CD4-positive, alpha-beta memory T cell (primary cell): Measurements from ENCODE around the gene MAGI1. TPM values are rescaled to one million over a fixed set of nuclear protein-coding genes. Genes with fewer than 3 reads are reported as not detected.

Source experiments
- CTCF ChIA-PET: fragments of 350-600 bp; sonication (Branson Sonifier 250); formaldehyde crosslinking; loops from one replicate; lab custom pipeline; 2021; ENCODE audit warnings: inconsistent platforms; ENCODE audit not compliant: partially characterized antibody; lab: Charles Lee
- POLR2A ChIA-PET: fragments of 350-600 bp; sonication (Branson Sonifier 250); formaldehyde crosslinking; loops from one replicate; lab custom pipeline; 2021; ENCODE audit not compliant: partially characterized antibody; lab: Charles Lee
- DNase-seq, 5 donors: peaks; one replicate each; pipeline versions ENCODE4 v3.0.0 to v3.0.0-alpha.2; 2020 to 2022; ENCODE audit warnings: mixed read lengths in 1 of 5
- H3K27ac ChIP-seq: one replicate; pipeline ENCODE4 v1.7.0; 2013; ENCODE audit warnings: low read depth, low read length
- H3K27me3 ChIP-seq: 2 replicates; pipeline ENCODE4 v1.7.0; 2013; ENCODE audit warnings: mild to moderate bottlenecking, low read length, moderate library complexity; ENCODE audit not compliant: insufficient read depth
- H3K36me3 ChIP-seq: 2 replicates; pipeline ENCODE4 v1.7.0; 2013; ENCODE audit warnings: mild to moderate bottlenecking, low read length, moderate library complexity; ENCODE audit not compliant: insufficient read depth
- H3K4me1 ChIP-seq: 2 replicates; pipeline ENCODE4 v1.7.0; 2013; ENCODE audit warnings: mild to moderate bottlenecking, low read length, moderate library complexity; ENCODE audit not compliant: insufficient read depth
- H3K4me3 ChIP-seq, 2 donors: one replicate each; pipeline ENCODE4 v1.7.0; 2013; ENCODE audit warnings: low read length in 2 of 2, mild to moderate bottlenecking in 1 of 2
- H3K9me3 ChIP-seq, 2 donors: one replicate each; pipeline ENCODE4 v1.7.0; 2013; ENCODE audit warnings: low read length in 2 of 2, control low read depth in 1 of 2; ENCODE audit not compliant: control insufficient read depth in 1 of 2
- H3K27ac Mint-ChIP-seq, 7 donors: one replicate each; pipeline ENCODE4 v1.8.0; 2020 to 2021; ENCODE audit warnings: mixed read lengths in 7 of 7, mild to moderate bottlenecking in 6 of 7, inconsistent platforms in 3 of 7, moderate library complexity in 3 of 7
- H3K27me3 Mint-ChIP-seq, 2 donors: one replicate each; pipeline ENCODE4 v1.8.0; 2020 to 2021; ENCODE audit warnings: mixed read lengths in 2 of 2
- H3K36me3 Mint-ChIP-seq, 2 donors: one replicate each; pipeline ENCODE4 v1.8.0; 2020 to 2021; ENCODE audit warnings: mixed read lengths in 2 of 2, inconsistent platforms in 1 of 2, mild to moderate bottlenecking in 1 of 2
- H3K4me1 Mint-ChIP-seq, 4 donors: one replicate each; pipeline ENCODE4 v1.8.0; 2020 to 2021; ENCODE audit warnings: mixed read lengths in 4 of 4, mild to moderate bottlenecking in 1 of 4
- H3K4me3 Mint-ChIP-seq, 8 donors: one replicate each; pipeline ENCODE4 v1.8.0; 2020 to 2021; ENCODE audit warnings: mixed read lengths in 8 of 8, mild to moderate bottlenecking in 7 of 8, moderate library complexity in 6 of 8, inconsistent platforms in 3 of 8
- H3K9me3 Mint-ChIP-seq, 8 donors: one replicate each; pipeline ENCODE4 v1.8.0; 2020 to 2021; ENCODE audit warnings: mixed read lengths in 8 of 8, mild to moderate bottlenecking in 5 of 8, inconsistent platforms in 3 of 8, moderate library complexity in 1 of 8
- intact Hi-C: fragments of 100-400 bp; cut with micrococcal nuclease; formaldehyde crosslinking; loops from one replicate; pipeline ENCODE4 v1.15.1; 2023
- polyA plus RNA-seq, 2 donors: library from polyadenylated mRNA; unstranded; fragments of 300-500 nt; fragmentation: Illumina TruSeq; gene quantifications; one replicate each; pipeline ENCODE4 v1.2.3, GENCODE V29; 2021
- total RNA-seq, 2 experiments: library from RNA; stranded (reverse); gene quantifications; one replicate each; pipeline ENCODE4 v1.2.3, GENCODE V29; 2021

MAGI1 gene
- total and polyA plus RNA-seq, 4 experiments from 2014 or later = 0.20 TPM; not detected in 3

DNA sequence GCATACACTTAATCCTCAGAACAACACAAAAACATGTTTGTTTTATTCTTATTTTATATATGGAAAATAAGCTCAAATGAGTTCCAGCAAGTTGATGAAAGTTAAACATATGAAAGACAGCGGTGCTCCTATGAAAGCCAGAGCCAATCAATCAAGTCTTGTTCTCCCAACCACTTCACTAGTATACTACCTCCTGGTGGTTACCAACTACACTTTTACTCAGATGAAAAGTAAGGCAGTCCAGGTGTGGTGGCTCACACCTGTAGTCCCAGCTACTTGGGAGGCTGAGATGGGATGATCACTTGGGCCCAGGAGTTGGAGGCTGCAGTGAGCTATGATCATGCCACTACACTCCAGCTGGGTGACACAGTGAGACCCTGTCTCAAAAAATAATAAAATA, 66.0 kb downstream of the MAGI1 start:
- Mint-ChIP-seq H3K9me3 (peaks cover 0 to 5% (median under 1%) of the 10 kb centered on the region in 8 donors), H3K27me3 (peaks cover 0 to 2% of the 10 kb centered on the region in 2 donors), H3K4me3 (no peak overlapping the region), H3K36me3 (no peaks in the 10 kb centered on the region), H3K27ac (no peak overlapping the region), H3K4me1 (no peaks in the 10 kb centered on the region)
- POLR2A ChIA-PET = no interaction called here
- CTCF ChIA-PET = no interaction called here
- no peak overlapping the region for H3K27ac ChIP-seq
- H3K36me3 ChIP-seq = no peaks in the 10 kb centered on the region
- no peaks in the 10 kb centered on the region for H3K27me3 ChIP-seq
- intact Hi-C loops = no loop called here
- H3K4me3 ChIP-seq = no peak overlapping the region
- no peak for DNase-seq
- no peaks in the 10 kb centered on the region for H3K9me3 ChIP-seq
- no peaks in the 10 kb centered on the region for H3K4me1 ChIP-seq

DNA sequence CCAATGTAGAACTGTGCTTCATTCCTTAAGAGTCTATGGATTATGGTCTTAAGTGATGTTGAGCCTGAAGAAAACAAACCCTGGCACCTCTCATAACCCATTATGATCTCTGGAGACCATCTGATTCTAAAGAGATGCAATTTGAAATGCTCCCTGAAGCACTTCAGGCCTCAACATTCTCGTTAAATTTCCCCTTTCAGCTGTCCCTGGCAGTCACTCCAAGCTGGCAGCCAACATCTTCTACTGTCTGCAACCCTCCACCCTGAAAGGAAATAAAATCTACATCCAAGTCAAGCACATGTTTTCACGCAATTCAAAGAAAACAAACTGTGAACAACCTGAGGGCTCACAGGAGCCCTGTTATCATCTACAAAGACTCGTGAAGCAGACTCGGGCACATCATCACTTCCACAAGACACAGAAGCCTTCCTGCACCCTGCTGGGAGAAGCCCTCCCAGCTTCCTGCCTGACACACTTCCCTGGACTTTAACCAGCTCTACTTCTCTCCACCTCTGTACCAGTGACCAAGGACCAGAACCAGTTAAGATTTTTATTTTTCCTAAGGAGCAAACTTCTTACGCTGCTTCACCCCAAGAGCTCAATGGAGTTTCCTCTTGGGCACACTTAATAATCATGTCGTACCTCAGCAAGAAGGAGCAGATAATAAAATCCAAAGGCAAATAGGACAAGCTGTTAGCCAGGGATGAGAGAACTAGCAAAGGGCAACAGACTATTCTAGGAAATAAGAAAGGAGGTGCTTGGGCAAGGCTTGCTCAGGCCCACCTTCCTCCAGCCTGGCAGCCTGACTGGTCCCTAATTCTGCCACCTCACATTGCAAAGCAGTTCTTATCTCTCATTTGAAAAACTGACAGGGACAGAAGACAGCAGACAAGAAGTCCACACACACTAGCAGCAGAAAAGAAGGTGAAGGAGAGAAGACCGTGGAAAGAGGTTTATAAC, 67.1 kb downstream of the MAGI1 start:
- intact Hi-C loops = no loop called here
- peaks cover 1 to 2% of the 10 kb centered on the region in 2 donors for H3K27me3 Mint-ChIP-seq

DNA sequence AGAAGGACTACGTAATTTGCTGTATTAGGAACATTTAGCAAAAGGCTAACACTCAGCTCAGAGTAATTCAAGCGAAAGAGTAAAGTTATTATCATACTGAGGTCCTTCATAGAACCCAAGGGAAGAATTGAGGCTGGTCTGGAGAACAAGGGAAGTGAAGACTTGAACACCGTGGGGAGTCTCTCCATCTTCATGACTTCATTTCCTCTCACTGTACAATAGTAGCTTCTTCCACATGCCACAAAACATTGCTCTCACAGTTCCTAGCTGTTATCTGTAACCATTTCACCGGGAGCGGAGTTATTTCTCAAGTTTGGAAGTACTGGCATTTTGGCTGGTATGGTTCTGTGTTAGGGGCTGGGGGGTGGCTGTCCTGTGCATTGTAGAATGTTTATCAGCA, 69.7 kb downstream of the MAGI1 start:
- H3K36me3 ChIP-seq = no peaks in the 10 kb centered on the region
- H3K36me3 Mint-ChIP-seq = no peaks in the 10 kb centered on the region
- H3K4me1 Mint-ChIP-seq = no peaks in the 10 kb centered on the region
- ChIA-PET CTCF (interaction anchor here (1.8 kb wide), 1 partner anchor 11 kb away, joined by 4 read pairs; no protein-coding TSS in a partner anchor), POLR2A (no interaction called here)
- intact Hi-C loops = no loop called here
- no peak overlapping the region for H3K4me3 Mint-ChIP-seq
- peaks cover 0 to 1% of the 10 kb centered on the region in 2 donors for H3K27me3 Mint-ChIP-seq
- peaks cover 0 to 2% (median 0%) of the 10 kb centered on the region in 8 donors for H3K9me3 Mint-ChIP-seq
- H3K27ac ChIP-seq = no peak overlapping the region
- no peaks in the 10 kb centered on the region for H3K27me3 ChIP-seq
- no peak overlapping the region for H3K27ac Mint-ChIP-seq
- H3K4me3 ChIP-seq = no peak overlapping the region
- H3K4me1 ChIP-seq = no peaks in the 10 kb centered on the region
- no peaks in the 10 kb centered on the region for H3K9me3 ChIP-seq
- no peak for DNase-seq

More for the DNA sequence above, 67.1 kb downstream of the MAGI1 start:
- ChIA-PET CTCF (no interaction called here), POLR2A (no interaction called here)
- no peaks in the 10 kb centered on the region for H3K4me1 ChIP-seq
- H3K27me3 ChIP-seq = no peaks in the 10 kb centered on the region
- H3K36me3 Mint-ChIP-seq = no peaks in the 10 kb centered on the region
- no peak for DNase-seq
- H3K36me3 ChIP-seq = no peaks in the 10 kb centered on the region
- no peak overlapping the region for H3K4me3 ChIP-seq
- no peaks in the 10 kb centered on the region for H3K9me3 ChIP-seq
- no peak overlapping the region for H3K4me3 Mint-ChIP-seq
- H3K27ac ChIP-seq = no peak overlapping the region
- peaks cover 0 to 5% (median under 1%) of the 10 kb centered on the region in 8 donors for H3K9me3 Mint-ChIP-seq
- no peaks in the 10 kb centered on the region for H3K4me1 Mint-ChIP-seq
- no peak overlapping the region for H3K27ac Mint-ChIP-seq

DNA sequence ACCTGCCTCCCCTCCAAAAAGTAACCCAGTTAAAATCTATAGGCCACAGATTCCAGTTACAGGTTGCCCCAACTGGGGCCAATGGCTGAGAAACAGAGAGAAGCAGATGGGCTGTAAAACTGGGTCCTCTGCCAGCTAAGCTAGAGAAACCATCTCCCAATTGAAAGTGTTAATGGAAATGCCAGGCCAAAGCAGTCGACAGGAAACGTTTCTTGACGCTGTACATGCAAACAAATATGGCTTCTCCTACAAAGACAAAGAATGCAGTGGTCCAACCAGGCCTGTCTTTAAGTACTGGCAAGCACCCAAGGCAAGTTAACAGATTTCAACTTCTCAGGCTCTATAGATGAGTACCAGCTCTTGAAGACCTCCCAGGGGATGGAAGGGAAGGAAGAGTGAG, 71.3 kb downstream of the MAGI1 start:
- POLR2A ChIA-PET = no interaction called here
- Mint-ChIP-seq H3K4me1 (no peaks in the 10 kb centered on the region), H3K4me3 (no peak overlapping the region), H3K36me3 (no peaks in the 10 kb centered on the region), H3K27ac (no peak overlapping the region), H3K27me3 (peaks cover 0 to 1% of the 10 kb centered on the region in 2 donors), H3K9me3 (peaks cover 0 to 2% (median 0%) of the 10 kb centered on the region in 8 donors)
- Histone ChIP-seq H3K27ac (no peak overlapping the region), H3K36me3 (no peaks in the 10 kb centered on the region), H3K4me3 (no peak overlapping the region), H3K4me1 (no peaks in the 10 kb centered on the region), H3K27me3 (no peaks in the 10 kb centered on the region), H3K9me3 (no peaks in the 10 kb centered on the region)
- DNase-seq = no peak
- CTCF ChIA-PET = no interaction called here
- intact Hi-C loops = no loop called here

DNA sequence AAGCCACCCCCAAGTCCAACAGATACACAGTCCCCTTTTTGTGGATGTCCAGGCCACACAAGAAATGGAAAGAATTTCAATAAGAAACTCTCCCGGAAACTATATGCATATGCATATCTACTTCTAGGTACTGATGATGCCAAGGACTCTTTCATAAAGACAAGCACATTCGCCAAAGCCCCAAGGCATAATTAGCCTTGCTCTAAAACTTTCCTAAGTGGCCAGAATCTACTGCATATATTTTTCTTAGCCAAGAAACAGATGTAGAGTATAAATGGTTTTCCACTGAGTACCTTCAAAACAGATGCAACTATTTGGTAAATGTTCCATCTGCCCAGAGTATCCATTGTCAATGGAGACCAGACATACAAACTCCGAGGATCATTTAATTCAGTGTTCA, 73.9 kb downstream of the MAGI1 start:
- Mint-ChIP-seq H3K27ac (no peak overlapping the region), H3K27me3 (peaks cover 0 to 1% of the 10 kb centered on the region in 2 donors), H3K36me3 (no peaks in the 10 kb centered on the region), H3K4me1 (no peaks in the 10 kb centered on the region), H3K9me3 (peaks cover 0 to 2% (median 0%) of the 10 kb centered on the region in 8 donors), H3K4me3 (no peak overlapping the region)
- Histone ChIP-seq H3K36me3 (no peaks in the 10 kb centered on the region), H3K27me3 (no peaks in the 10 kb centered on the region), H3K4me3 (no peak overlapping the region), H3K9me3 (no peaks in the 10 kb centered on the region), H3K4me1 (no peaks in the 10 kb centered on the region), H3K27ac (no peak overlapping the region)
- intact Hi-C loops = no loop called here
- ChIA-PET CTCF (no interaction called here), POLR2A (no interaction called here)
- no peak for DNase-seq

DNA sequence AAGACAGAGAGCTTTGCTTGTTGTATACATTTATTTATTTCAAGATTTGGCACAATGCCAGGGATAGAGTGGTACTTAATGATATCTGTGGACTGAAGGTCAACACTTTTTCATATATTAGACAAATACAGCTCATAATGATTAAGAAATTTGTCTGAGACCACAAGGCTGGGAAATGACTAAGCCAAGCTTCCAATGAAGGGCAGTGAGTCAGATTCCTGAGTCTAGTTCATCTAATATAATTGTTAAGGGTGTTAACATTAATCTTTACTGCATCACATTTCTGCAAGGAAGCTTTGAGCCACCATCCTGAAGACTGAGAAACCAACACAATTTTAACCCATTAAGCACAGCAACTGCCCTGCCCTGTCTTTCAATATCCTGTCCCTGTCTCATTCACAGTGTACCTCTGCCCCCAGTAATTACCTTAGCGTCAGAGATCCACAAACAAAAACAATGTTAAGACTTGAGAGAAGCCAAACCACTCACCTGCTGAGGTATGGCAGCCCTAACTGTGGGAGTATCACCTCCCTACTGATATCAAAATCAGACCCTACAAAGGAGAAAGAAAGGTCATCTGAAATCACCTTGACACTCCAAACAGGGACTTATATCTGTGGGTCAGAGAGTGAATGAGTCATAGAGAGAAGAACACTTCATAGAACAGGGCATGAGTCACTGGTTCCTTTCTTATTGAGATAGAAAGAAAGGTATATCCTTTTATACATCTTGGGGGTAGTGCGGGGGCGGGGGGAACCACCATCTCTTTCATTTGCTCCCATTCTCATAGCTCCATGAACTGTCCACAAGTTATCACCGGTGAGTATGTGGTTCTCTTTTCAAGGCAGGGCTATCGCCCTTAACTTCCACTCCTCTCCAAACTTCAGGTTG, 74.7 kb downstream of the MAGI1 start:
- no peak overlapping the region for H3K27ac ChIP-seq
- no peaks in the 10 kb centered on the region for H3K9me3 ChIP-seq
- H3K4me3 ChIP-seq = no peak overlapping the region
- no peaks in the 10 kb centered on the region for H3K4me1 ChIP-seq
- H3K36me3 Mint-ChIP-seq = no peaks in the 10 kb centered on the region
- H3K27me3 ChIP-seq = no peaks in the 10 kb centered on the region
- H3K27me3 Mint-ChIP-seq = peaks cover 0 to 1% of the 10 kb centered on the region in 2 donors
- no peak overlapping the region for H3K27ac Mint-ChIP-seq
- DNase-seq = no peak
- no peaks in the 10 kb centered on the region for H3K36me3 ChIP-seq
- peaks cover 0 to 2% (median 0%) of the 10 kb centered on the region in 8 donors for H3K9me3 Mint-ChIP-seq
- ChIA-PET CTCF (no interaction called here), POLR2A (no interaction called here)
- no peak overlapping the region for H3K4me3 Mint-ChIP-seq
- no peaks in the 10 kb centered on the region for H3K4me1 Mint-ChIP-seq
- intact Hi-C loops = no loop called here

DNA sequence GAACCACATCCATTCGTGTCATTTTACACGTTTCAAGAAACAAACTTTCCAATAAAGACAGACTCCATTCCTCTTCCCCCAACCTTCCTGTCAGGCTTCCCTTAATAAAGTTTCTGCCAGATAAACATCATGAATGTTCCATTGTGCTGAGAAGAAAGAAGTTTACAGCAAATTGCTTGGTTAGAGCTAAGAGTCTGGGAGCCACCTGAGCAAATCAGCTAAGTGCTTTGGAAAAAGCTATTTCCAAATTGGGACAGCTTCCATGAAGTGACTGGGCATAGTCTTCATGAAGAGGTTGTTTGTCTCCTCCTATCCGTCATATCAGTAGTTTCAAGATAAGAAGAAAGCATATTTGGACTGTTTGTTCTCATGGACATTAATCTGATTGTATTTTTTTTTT, 77.0 kb downstream of the MAGI1 start:
- Mint-ChIP-seq H3K36me3 (no peaks in the 10 kb centered on the region), H3K9me3 (peaks cover 0 to 2% (median 0%) of the 10 kb centered on the region in 8 donors), H3K4me1 (no peaks in the 10 kb centered on the region), H3K4me3 (no peak overlapping the region), H3K27me3 (no peaks in the 10 kb centered on the region), H3K27ac (no peak overlapping the region)
- POLR2A ChIA-PET = no interaction called here
- no peaks in the 10 kb centered on the region for H3K4me1 ChIP-seq
- CTCF ChIA-PET = interaction anchor here (0.6 kb wide), 1 partner anchor 35 kb away, joined by 4 read pairs; no protein-coding TSS in a partner anchor
- no peaks in the 10 kb centered on the region for H3K36me3 ChIP-seq
- no peak overlapping the region for H3K4me3 ChIP-seq
- intact Hi-C loops = no loop called here
- no peak overlapping the region for H3K27ac ChIP-seq
- no peaks in the 10 kb centered on the region for H3K9me3 ChIP-seq
- no peaks in the 10 kb centered on the region for H3K27me3 ChIP-seq
- no peak for DNase-seq
